GM19468 (cell line): ENCODE data around the gene STAT4.

Source experiments
- ATAC-seq: cut with Tn5 transposase; IDR thresholded peaks from one replicate; pipeline ENCODE4 v1.9.1; 2021; ENCODE audit warnings: mild to moderate bottlenecking, moderate library complexity, moderate number of reproducible peaks; ENCODE audit not compliant: unreplicated experiment; ENCODE audit errors: extremely low read depth

The STAT4 gene

DNA sequence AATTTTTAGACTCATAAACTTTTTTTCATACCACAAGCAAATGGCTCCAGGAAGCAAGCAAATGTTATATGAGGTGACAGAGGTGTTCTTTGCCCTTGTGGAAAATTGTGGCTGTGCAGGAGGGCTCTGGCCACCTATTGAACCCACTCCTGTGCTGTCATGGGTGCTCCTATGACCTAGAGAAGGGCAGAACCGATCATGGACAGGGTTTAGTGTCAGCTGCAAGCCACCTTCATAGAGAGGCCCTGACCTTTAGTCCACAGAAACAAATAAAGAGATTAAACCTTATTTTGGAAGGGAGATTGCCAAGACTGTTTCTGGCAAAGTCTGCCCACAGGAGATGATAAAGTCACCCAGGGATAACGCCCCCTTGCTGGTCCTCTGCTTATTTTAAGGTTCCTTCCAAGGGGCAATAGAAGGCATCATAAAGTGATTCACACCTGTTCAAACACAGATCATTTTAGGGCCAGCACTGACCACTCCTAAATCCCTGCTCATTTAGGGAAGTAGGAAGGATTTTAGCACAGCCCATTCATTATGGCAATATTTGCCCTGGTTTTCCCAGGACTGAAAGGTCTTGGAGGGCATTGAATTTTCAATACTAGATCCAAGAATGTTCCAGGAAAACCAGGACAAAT, 26.1 kb upstream of the STAT4 start:
- ATAC-seq = no peak

DNA sequence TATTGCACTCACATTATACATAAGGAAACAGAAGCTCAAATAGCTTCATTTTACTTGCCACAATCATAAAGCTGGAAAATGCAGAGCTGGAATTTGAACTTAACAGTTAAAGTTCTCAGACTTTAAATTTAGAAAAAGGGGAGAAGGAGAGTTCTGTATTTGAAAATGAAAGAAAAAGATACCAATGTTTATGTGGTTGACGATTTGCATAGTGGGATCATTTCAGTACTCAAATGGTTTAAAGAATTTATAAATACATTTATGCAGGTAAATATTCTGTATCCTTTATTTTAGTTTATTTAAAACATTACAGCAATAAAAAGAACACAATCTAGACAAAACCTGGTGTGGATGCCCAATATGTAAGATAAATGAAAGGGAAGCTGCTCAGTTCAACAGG, 25.5 kb upstream of the STAT4 start:
- no peak for ATAC-seq

DNA sequence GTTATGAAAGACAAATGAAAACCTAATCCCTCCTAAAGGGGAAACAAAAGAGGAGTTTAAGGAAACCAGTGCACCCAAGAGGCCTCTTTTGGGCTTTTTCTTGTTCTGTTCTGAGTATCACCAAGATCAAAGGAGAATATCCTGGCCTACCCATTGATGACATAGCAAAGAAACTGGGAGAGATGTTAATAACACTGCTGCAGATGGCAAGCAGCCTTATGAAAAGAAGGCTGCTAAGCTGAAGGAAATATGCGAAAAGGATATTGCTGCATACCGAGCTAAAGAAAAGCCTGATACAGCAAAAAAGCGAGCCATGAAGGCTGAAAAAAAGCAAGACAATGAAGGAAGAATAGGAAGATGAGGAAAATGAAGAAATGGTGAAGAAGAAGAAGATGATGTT, 23.6 kb upstream of the STAT4 start:
- no peak for ATAC-seq

GRCh38 chr2:191173206-191173605, 22.4 kb upstream of the STAT4 start:
- ATAC-seq = no peak

- no peak for ATAC-seq
Observed at GRCh38 chr2:191171708-191172355, 21.0 kb upstream of the STAT4 start.

DNA sequence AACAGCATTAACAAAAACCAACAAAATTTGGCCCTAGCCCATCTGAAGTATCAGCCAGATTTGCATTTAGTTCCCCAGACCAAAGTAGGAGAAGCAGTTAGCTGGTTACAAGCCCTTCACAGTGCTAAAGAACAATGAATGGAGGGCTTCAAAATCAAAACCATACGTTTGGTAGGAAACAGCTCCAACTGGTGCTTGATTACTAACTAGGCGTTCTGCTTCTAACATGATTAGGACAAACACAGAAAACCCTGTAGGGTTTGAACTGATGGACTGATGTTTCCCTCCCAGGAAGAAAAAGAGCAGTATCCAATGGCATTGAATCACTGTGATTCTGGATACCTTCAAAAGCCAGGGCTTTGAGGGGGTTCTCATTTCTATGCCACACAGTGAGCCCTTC, 20.5 kb upstream of the STAT4 start:
- ATAC-seq = no peak

- ATAC-seq = no peak
Observed at GRCh38 chr2:191170773-191171172, 20.0 kb upstream of the STAT4 start.

- ATAC-seq = no peak
Observed at GRCh38 chr2:191170301-191170636, 19.5 kb upstream of the STAT4 start.

DNA sequence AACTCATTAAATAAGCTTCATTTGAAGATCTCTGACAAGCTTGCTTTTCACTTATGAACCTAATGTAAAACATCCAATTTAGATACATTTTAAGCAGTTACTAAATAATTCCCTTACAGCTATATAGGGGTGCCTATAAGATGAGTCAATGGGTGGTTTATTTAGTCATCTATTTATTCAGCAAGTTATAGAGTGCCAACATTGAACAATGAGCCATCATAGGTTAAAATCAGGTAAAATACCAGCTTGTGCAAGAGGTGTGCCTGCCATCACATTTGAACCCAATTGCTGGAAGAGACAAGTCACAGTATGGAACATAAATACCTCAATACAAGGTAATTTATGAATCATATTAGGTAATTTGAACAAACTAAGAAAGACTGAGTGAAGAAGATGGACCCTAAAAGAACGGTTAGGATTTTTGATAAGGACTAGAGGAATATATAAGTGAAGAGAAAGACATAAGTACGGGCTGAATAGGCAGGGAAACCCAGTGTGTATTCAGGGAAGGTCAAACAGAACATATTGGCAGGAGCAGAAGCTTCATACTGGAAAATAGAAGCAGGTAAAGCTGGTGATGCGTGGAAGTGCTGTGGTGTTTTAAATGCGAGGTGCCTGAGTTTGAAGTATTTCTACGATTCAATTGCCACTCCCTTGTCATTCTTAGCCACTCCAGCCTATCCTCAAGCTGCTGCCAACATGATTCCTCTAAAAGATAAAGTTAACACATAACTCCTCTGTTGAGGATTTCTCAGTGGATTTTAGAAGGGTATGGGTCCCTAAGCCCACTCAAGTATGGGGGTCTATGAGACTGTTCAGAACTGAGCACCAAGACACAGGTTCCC, 18.9 kb upstream of the STAT4 start:
- ATAC-seq = no peak

DNA sequence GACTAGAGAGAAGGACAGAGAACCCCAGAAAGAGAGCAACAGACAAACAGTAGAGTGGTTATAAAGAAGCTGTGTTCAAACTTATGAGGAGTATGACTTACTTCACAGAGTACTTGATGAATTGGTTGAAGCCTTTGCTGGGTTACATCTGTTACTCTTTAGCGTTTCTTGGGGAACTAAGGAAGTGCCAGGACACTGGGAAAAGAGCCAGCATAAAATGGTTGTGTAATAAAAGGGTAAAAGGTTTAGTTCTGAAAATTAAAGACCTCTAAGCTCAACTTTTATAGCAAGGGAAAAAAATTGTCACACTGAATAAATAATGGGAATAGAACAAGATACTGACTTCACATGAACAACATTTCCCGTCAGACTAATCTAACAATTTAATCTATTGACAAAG, 17.0 kb upstream of the STAT4 start:
- ATAC-seq = no peak

- no peak for ATAC-seq
Observed at GRCh38 chr2:191166756-191167445, 16.1 kb upstream of the STAT4 start.

- ATAC-seq = no peak
Observed at GRCh38 chr2:191166111-191166755, 15.4 kb upstream of the STAT4 start.

DNA sequence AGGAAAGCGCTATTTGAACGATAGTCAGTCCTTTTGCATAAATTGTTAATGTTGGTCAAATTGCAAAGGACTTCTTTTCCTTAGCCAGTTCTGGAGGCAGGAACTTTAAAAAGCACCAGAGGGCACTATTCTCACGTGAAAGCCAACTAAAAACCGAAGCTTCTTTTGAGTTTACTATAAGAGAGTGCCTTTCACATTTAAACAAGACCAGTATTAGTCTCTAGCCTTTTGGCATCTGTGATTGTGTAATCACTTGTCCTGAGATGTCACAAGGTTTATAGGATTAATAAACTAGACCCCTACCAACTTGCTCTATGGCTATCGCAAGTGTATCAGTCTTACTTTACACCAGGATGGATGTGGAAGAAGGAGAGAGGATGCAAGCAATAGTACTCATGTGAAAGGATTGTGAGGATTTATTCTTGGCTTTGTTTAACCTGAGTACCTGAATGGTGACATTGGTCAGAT, 14.4 kb upstream of the STAT4 start:
- peak; percentile 46 for ATAC-seq

DNA sequence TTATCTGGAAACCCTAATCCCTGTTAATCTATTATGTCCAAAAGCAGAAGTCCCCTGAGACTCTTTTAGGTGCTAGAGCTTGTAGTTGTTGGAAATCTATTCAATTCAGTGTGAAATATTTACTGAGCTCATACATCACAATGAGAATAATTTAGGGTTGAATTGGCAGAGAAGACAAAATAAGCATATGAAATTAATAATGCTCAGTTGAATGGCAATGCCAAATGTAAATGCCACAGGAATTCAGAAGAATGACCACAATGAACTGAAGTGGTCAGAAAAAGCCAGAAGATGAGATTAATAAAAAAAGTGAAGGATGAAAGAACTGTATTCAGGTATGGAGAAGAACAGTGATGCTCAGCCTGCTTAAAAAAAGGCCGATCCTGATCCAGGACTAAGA, 8.0 kb upstream of the STAT4 start:
- no peak for ATAC-seq

DNA sequence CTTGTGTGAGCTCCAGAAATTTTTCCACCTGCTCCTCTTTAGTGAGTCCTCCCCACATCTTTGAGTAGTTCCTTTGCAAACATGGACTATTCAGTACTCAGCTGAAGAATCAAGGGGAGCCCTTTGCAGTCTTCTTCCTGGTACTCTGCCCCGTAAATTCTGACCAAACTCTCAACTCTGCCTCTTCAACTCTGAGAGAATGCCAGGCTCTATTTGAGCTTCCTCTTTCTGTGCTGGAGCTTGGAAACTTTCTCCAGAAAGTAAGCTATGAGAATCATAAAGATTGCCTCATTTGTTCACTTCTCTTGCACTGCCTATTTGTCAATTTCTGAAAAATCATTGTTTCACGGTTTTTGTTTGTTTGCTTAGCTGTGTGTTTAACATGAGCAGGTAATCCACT, 7.4 kb upstream of the STAT4 start:
- no peak for ATAC-seq

DNA sequence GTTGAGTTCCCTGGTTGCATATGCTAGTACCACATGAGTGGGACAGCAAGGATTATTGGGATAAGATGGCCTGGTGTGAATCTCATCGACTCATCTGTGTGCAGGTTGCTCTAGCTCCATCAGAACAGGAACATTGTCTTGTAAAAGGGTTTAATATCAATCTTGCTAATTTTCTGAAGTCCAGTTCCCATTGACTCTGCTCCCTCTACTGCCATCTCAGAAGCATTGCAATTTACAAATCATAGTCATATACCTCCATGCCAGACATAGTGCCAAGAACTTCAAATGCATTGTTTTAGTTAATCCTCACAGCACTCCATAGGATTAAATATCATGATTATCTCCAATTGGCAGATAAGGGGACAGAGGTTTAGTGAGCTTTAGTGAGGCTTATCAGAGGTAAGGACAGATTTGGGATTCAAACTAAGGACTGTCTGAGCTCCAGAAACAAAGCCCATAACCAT, 4.8 kb upstream of the STAT4 start:
- ATAC-seq = no peak

GRCh38 chr2:191153716-191154115, 2.9 kb upstream of the STAT4 start:
- no peak for ATAC-seq

GRCh38 chr2:191152482-191153240, 1.9 kb upstream of the STAT4 start:
- ATAC-seq = no peak

GRCh38 chr2:191151331-191151730, 537 bp upstream of the STAT4 start:
- no peak for ATAC-seq

GRCh38 chr2:191150230-191150599, 579 bp downstream of the STAT4 start:
- no peak for ATAC-seq
